CMK (cell line): ENCODE results near the gene BPIFB2.
"Not testable (repeated sequence)": the region's sequence is repeated elsewhere in the genome, so short reads cannot be mapped to it uniquely, and the experiment has no call there.

Experiments used
- DNase-seq: peaks from one replicate; pipeline ENCODE4 v3.0.0-alpha.2; 2010; ENCODE audit warnings: low read depth

The BPIFB2 gene

GRCh38 chr20:32971703-32972161 is 35.8 kb upstream of the BPIFB2 start:
- DNase-seq = no peak

- peak; percentile 78 for DNase-seq
Measured at GRCh38 chr20:32972181-32973076, 35.1 kb upstream of the BPIFB2 start.

GRCh38 chr20:32973077-32973717 is 34.3 kb upstream of the BPIFB2 start:
- no peak for DNase-seq

GRCh38 chr20:32974204-32975064 is 33.1 kb upstream of the BPIFB2 start:
- DNase-seq = not testable (repeated sequence)

GRCh38 chr20:32975121-32975520 is 32.4 kb upstream of the BPIFB2 start:
- not testable (repeated sequence) for DNase-seq

GRCh38 chr20:32975698-32976674 is 31.5 kb upstream of the BPIFB2 start:
- DNase-seq = no peak

GRCh38 chr20:32976746-32977145 is 30.8 kb upstream of the BPIFB2 start:
- no peak for DNase-seq

- DNase-seq = no peak
Measured at GRCh38 chr20:32977281-32978008, 30.1 kb upstream of the BPIFB2 start.

GRCh38 chr20:32978009-32978335 is 29.5 kb upstream of the BPIFB2 start:
- no peak for DNase-seq

- DNase-seq = no peak
Measured at GRCh38 chr20:32979201-32979998, 28.1 kb upstream of the BPIFB2 start.

- DNase-seq = no peak
Measured at GRCh38 chr20:32980131-32980941, 27.2 kb upstream of the BPIFB2 start.

GRCh38 chr20:32980990-32981389 is 26.5 kb upstream of the BPIFB2 start:
- no peak for DNase-seq

GRCh38 chr20:32982617-32983458 is 24.7 kb upstream of the BPIFB2 start:
- no peak for DNase-seq

GRCh38 chr20:32983459-32984112 is 23.9 kb upstream of the BPIFB2 start:
- no peak for DNase-seq

- no peak for DNase-seq
Measured at GRCh38 chr20:32984196-32984595, 23.3 kb upstream of the BPIFB2 start.

- no peak for DNase-seq
Measured at GRCh38 chr20:32984631-32985354, 22.7 kb upstream of the BPIFB2 start.

GRCh38 chr20:32985596-32985995 is 21.9 kb upstream of the BPIFB2 start:
- DNase-seq = no peak
